Stomach (tissue), 9 donors: Measurements from ENCODE around the gene SLC9A6. TPM values are rescaled to one million over a fixed set of nuclear protein-coding genes. Genes with fewer than 3 reads are reported as not detected.
"Not testable (repeated sequence)": the region's sequence is repeated elsewhere in the genome, so short reads cannot be mapped to it uniquely, and the experiment has no call there.

Experiments
- DNase-seq, 2 donors: peaks; one replicate each; pipeline versions ENCODE4 v3.0.0 to v3.0.0-alpha.2; 2013 to 2019
- H3K27ac ChIP-seq, 5 donors: fragments of 200-600 bp in 4 of 5; sonication (generic) in 4 of 5; one replicate each; pipeline ENCODE4 v1.5.1; 2013 to 2019; ENCODE audit warnings: mild to moderate bottlenecking in 1 of 5, moderate library complexity in 1 of 5
- H3K27me3 ChIP-seq, 3 donors: fragments of 200-600 bp; sonication (generic); one replicate each; pipeline ENCODE4 v1.5.1; 2017 to 2019; ENCODE audit warnings: mixed run types in 1 of 3
- H3K36me3 ChIP-seq, 4 donors: fragments of 200-600 bp; sonication (generic); 1 replicate in 3 of 4; 2 replicates in 1 of 4; pipeline ENCODE4 v1.5.1; 2016 to 2019
- H3K4me1 ChIP-seq, 4 donors: fragments of 200-600 bp; sonication (generic); one replicate each; pipeline ENCODE4 v1.5.1; 2016 to 2019
- H3K4me3 ChIP-seq, 4 donors: fragments of 200-600 bp; sonication (generic) in 3 of 4; one replicate each; pipeline ENCODE4 v1.5.1; 2016 to 2019; ENCODE audit warnings: mild to moderate bottlenecking in 1 of 4
- H3K9me3 ChIP-seq, 4 donors: fragments of 200-600 bp; sonication (generic); one replicate each; pipeline ENCODE4 v1.5.1; 2016 to 2019
- CTCF ChIP-seq, 7 experiments: fragments of 450-650 bp in 4 of 7; fragments of 200-600 bp in 3 of 7; sonication (generic) in 3 of 7; IDR thresholded peaks; one replicate each; pipeline ENCODE4 v1.5.1; 2016 to 2019; ENCODE audit warnings: antibody characterized with exemption in 7 of 7, control low read depth in 2 of 7, mild to moderate bottlenecking in 1 of 7
- EP300 ChIP-seq: sonication (generic); formaldehyde crosslinking; IDR thresholded peaks from one replicate; pipeline ENCODE4 v1.6.1; 2017; ENCODE audit warnings: antibody characterized with exemption
- POLR2A ChIP-seq, 4 donors: fragments of 450-650 bp; IDR thresholded peaks; one replicate each; pipeline ENCODE4 v1.6.1; 2016; ENCODE audit warnings: antibody characterized with exemption in 4 of 4, control low read depth in 2 of 4, mild to moderate bottlenecking in 1 of 4, moderate library complexity in 1 of 4
- POLR2AphosphoS5 ChIP-seq, 3 donors: sonication (generic); formaldehyde crosslinking; IDR thresholded peaks; one replicate each; pipeline ENCODE4 v1.6.1; 2016; ENCODE audit warnings: antibody characterized with exemption in 3 of 3
- WGBS, 5 donors: extraction: QIAGEN DNeasy Blood & Tissue Kit in 3 of 5; methylation state at CpG; one replicate each; pipeline versions ENCODE4 v1.1.5 to v1.1.7; 2013 to 2018; 5-methylcytosine and 5-hydroxymethylcytosine counted together
- intact Hi-C: fragments of 100-400 bp; cut with DNase I; formaldehyde crosslinking; loops from one replicate; pipeline ENCODE4 v1.15.1; 2023; ENCODE audit warnings: low total_unique reads
- polyA plus RNA-seq, 3 donors: library from polyadenylated mRNA; stranded (reverse); fragments of 200-250 nt; gene quantifications; one replicate each; pipeline ENCODE4 v1.2.3, GENCODE V29; 2013
- total RNA-seq, 5 donors: library from RNA; depleted of rRNA; stranded (reverse); fragments of >200 nt; gene quantifications; one replicate each; pipeline versions ENCODE4 v1.1.0 to v1.2.3, GENCODE V29; 2014 to 2016
- donor health status: healthy with polysubstance abuse.
- donor health status: Bipolar disorder and iron deficiency.
- donor health status: healthy.

Gene SLC9A6
- total and polyA plus RNA-seq, 8 donors = 0.58 to 26.4 (median 5.5) TPM

GRCh38 chrX:136046295-136047015 lies 61.2 kb downstream of the SLC9A6 start:
- no peak overlapping the region for H3K4me3 ChIP-seq
- H3K36me3 ChIP-seq = peaks cover 0 to 8% (median 0%) of the 10 kb centered on the region in 4 donors
- 43 to 54% (median 46%) methylated on average over 13 of the region's 13 CpGs for WGBS, 5 donors
- H3K9me3 ChIP-seq = no peaks in the 10 kb centered on the region
- no peaks in the 10 kb centered on the region for H3K4me1 ChIP-seq
- TF ChIP-seq POLR2A (IDR thresholded peaks at IDR 0.05) (no peak), EP300 (no peak)
- DNase-seq = peak in 1 of 2 donors; percentile 30
- intact Hi-C loops = no loop called here
- no peaks in the 10 kb centered on the region for H3K27me3 ChIP-seq
- peak overlapping the region in 1 of 5 donors; percentile 26 for H3K27ac ChIP-seq

GRCh38 chrX:136047016-136047642 lies 61.9 kb downstream of the SLC9A6 start:
- WGBS, 5 donors = 47 to 73% (median 53%) methylated on average over 2 of the region's 2 CpGs
- intact Hi-C loops = no loop called here
- Histone ChIP-seq H3K4me3 (no peak overlapping the region), H3K36me3 (peaks cover 0 to 6% (median 0%) of the 10 kb centered on the region in 4 donors), H3K27me3 (no peaks in the 10 kb centered on the region), H3K27ac (peak overlapping the region in 1 of 5 donors; percentile 26), H3K4me1 (no peaks in the 10 kb centered on the region), H3K9me3 (no peaks in the 10 kb centered on the region)
- TF ChIP-seq CTCF (IDR thresholded peaks at IDR 0.05) = no peak
- no peak for TF ChIP-seq EP300
- TF ChIP-seq POLR2A (IDR thresholded peaks at IDR 0.05) = no peak
- TF ChIP-seq POLR2AphosphoS5 (IDR thresholded peaks at IDR 0.05) = no peak
- DNase-seq = no peak

GRCh38 chrX:136047969-136048368 lies 62.7 kb downstream of the SLC9A6 start:
- WGBS, 5 donors = 68 to 95% (median 78%) methylated on average over 4 of the region's 4 CpGs
- TF ChIP-seq POLR2A (IDR thresholded peaks at IDR 0.05) (no peak), EP300 (no peak), POLR2AphosphoS5 (IDR thresholded peaks at IDR 0.05) (no peak), CTCF (IDR thresholded peaks at IDR 0.05) (no peak)

GRCh38 chrX:136048446-136048845 lies 63.2 kb downstream of the SLC9A6 start:
- DNase-seq = no peak
- TF ChIP-seq POLR2AphosphoS5 (IDR thresholded peaks at IDR 0.05) (no peak), POLR2A (IDR thresholded peaks at IDR 0.05) (no peak), EP300 (no peak), CTCF (IDR thresholded peaks at IDR 0.05) (no peak)
- 76 to 100% (median 91%) methylated on average over 1 of the region's 1 CpG for WGBS, 5 donors
- peaks cover 0 to 6% (median 0%) of the 10 kb centered on the region in 4 donors for H3K36me3 ChIP-seq
- H3K9me3 ChIP-seq = no peaks in the 10 kb centered on the region
- H3K4me1 ChIP-seq = no peaks in the 10 kb centered on the region
- intact Hi-C loops = no loop called here
- H3K4me3 ChIP-seq = no peak overlapping the region
- peak overlapping the region in 1 of 5 donors; percentile 26 for H3K27ac ChIP-seq
- H3K27me3 ChIP-seq = no peaks in the 10 kb centered on the region

More at GRCh38 chrX:136047969-136048368, 62.7 kb downstream of the SLC9A6 start:
- no peaks in the 10 kb centered on the region for H3K27me3 ChIP-seq
- H3K4me3 ChIP-seq = no peak overlapping the region
- DNase-seq = no peak
- intact Hi-C loops = no loop called here
- no peaks in the 10 kb centered on the region for H3K4me1 ChIP-seq
- H3K27ac ChIP-seq = peak overlapping the region in 1 of 5 donors; percentile 26
- H3K36me3 ChIP-seq = peaks cover 0 to 6% (median 0%) of the 10 kb centered on the region in 4 donors
- H3K9me3 ChIP-seq = no peaks in the 10 kb centered on the region

- DNase-seq = no peak
- Histone ChIP-seq H3K27ac (no peak overlapping the region), H3K9me3 (no peaks in the 10 kb centered on the region), H3K4me1 (no peaks in the 10 kb centered on the region), H3K27me3 (no peaks in the 10 kb centered on the region), H3K36me3 (no peaks in the 10 kb centered on the region), H3K4me3 (no peak overlapping the region)
- intact Hi-C loops = no loop called here
- no peak for TF ChIP-seq POLR2A (IDR thresholded peaks at IDR 0.05)
- TF ChIP-seq CTCF (IDR thresholded peaks at IDR 0.05) = no peak
- TF ChIP-seq EP300 = no peak
- TF ChIP-seq POLR2AphosphoS5 (IDR thresholded peaks at IDR 0.05) = no peak
- 53 to 71% (median 63%) methylated on average over 3 of the region's 3 CpGs for WGBS, 5 donors
Measured at GRCh38 chrX:136049608-136050007, 64.4 kb downstream of the SLC9A6 start.

- H3K4me3 ChIP-seq, H3K27ac ChIP-seq, H3K9me3 ChIP-seq, H3K27me3 ChIP-seq, H3K4me1 ChIP-seq, H3K36me3 ChIP-seq, DNase-seq, intact Hi-C loops: not testable (repeated sequence)
- 73 to 83% (median 76%) methylated on average over 6 to 7 of the region's 9 CpGs for WGBS, 5 donors
Measured at GRCh38 chrX:136050875-136051274, 65.6 kb downstream of the SLC9A6 start.
